Right cardiac atrium (tissue), 5 donors: ENCODE measurements around the gene SLC32A1. TPM values are rescaled to one million over a fixed set of nuclear protein-coding genes. Genes with fewer than 3 reads are reported as not detected.

Source experiments
- ATAC-seq, 2 donors: fragments of 200-7000 bp; cut with Tn5 transposase; one replicate each; pipeline versions ENCODE4 v1.8.0 to v1.9.1; 2020; ENCODE audit warnings: moderate library complexity in 2 of 2, mild to moderate bottlenecking in 1 of 2
- DNase-seq, 3 donors: peaks; one replicate each; pipeline ENCODE4 v3.0.0-alpha.2; 2020
- H3K27ac ChIP-seq: one replicate; pipeline ENCODE4 v1.5.1; 2013; ENCODE audit warnings: mild to moderate bottlenecking, low read length, control low read depth, moderate library complexity
- H3K27me3 ChIP-seq: one replicate; pipeline ENCODE4 v1.6.1; 2013; ENCODE audit not compliant: control insufficient read depth, insufficient read depth
- H3K4me1 ChIP-seq: one replicate; pipeline ENCODE4 v1.6.1; 2013; ENCODE audit warnings: low read length; ENCODE audit not compliant: control insufficient read depth, insufficient read depth
- H3K4me3 ChIP-seq: one replicate; pipeline ENCODE4 v1.5.1; 2013; ENCODE audit warnings: low read length, control low read depth
- H3K9me3 ChIP-seq: one replicate; pipeline ENCODE4 v1.6.1; 2013; ENCODE audit warnings: low read length; ENCODE audit not compliant: control insufficient read depth
- WGBS: extraction: QIAGEN DNeasy Blood & Tissue Kit; methylation state at CpG from one replicate; pipeline ENCODE4 v1.1.7; 2013; 5-methylcytosine and 5-hydroxymethylcytosine counted together
- intact Hi-C, 4 donors: fragments of 100-400 bp; cut with DNase I; formaldehyde crosslinking; loops; one replicate each; pipeline versions ENCODE4 v1.11.0 to v1.14.0; 2022 to 2023
- long read RNA-seq, 4 donors: library from polyadenylated mRNA; unstranded; transcript quantifications; one replicate each; pipeline ENCODE4 v2.0.0, GENCODE V29; 2020 to 2021
- polyA plus RNA-seq: library from polyadenylated mRNA; stranded (reverse); fragments of 200-250 nt; gene quantifications from one replicate; pipeline ENCODE4 v1.2.3, GENCODE V29; 2013
- total RNA-seq, 4 donors: library from RNA; stranded (reverse); fragmentation: NEBNext Ultra II Directional; extraction: Animal tissue kit (Norgen Biotek cat#: 25700); gene quantifications; one replicate each; pipeline ENCODE4 v1.2.1, GENCODE V29; 2021
- donor health status: healthy with polysubstance abuse.
- donor health status: DM: no; HTN: yes; CAD: no.
- donor health status: DM: no; HTN: no; CAD: no.
- donor health status: DM: no; HTN: yes; CAD: no; lungs with severe emphysema.
- donor health status: DM: yes; HTN: yes; CAD: no.

The SLC32A1 gene, protein sequence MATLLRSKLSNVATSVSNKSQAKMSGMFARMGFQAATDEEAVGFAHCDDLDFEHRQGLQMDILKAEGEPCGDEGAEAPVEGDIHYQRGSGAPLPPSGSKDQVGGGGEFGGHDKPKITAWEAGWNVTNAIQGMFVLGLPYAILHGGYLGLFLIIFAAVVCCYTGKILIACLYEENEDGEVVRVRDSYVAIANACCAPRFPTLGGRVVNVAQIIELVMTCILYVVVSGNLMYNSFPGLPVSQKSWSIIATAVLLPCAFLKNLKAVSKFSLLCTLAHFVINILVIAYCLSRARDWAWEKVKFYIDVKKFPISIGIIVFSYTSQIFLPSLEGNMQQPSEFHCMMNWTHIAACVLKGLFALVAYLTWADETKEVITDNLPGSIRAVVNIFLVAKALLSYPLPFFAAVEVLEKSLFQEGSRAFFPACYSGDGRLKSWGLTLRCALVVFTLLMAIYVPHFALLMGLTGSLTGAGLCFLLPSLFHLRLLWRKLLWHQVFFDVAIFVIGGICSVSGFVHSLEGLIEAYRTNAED
- total RNA-seq (not detected), polyA plus RNA-seq (not detected)
- long read RNA-seq, donor 1: 0 reads
- long read RNA-seq, donor 2: 0 reads
- long read RNA-seq, donor 3: 0 reads
- long read RNA-seq, donor 4: 0 reads

DNA sequence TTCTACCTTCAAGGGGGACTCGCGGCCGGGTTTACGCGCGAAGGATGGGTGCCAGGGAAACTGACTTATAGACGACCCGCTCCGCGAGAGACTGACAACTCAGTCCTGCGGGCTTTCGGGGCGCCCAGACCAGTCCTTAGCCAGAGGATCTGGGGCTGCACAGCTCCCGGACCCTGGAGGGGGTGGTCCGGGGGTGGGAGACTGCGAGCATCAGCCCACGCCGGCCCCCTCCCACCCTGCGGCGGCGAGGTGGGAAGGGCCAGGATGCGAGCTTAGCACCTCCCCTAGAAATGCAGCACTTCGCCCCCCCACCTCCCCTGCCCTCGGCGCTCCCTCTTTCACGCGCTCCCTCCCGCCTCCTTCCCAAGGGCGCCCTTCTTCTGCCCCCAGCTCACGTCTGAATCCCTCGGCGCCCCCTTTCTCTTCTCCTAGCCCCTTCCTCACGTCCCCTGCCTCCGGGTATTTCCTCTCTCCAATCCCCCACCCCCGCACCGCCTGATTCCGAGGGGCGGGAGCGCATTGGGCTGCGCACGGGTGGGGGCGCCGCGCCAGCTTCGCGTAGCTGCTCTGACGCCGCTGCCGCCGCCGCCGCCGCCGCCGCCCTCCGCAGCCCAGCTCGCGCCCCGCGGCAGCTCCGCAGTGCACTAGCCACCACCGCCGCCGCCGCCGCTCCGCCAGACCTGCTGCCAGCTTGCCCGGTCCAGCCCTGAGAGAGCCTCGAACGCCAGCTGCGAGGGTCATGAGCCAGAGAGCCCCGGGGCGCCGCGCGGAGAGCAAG, at the start of gene SLC32A1:
Gene SLC32A1, plus strand, starts transcription at position 639 of the 778 bp plus-strand sequence. CDS start 239 bp downstream, outside the sequence.
- H3K4me3 ChIP-seq: no peak within 1 kb of the TSS
- H3K4me1 ChIP-seq: no peaks in the 10 kb centered on the region

DNA sequence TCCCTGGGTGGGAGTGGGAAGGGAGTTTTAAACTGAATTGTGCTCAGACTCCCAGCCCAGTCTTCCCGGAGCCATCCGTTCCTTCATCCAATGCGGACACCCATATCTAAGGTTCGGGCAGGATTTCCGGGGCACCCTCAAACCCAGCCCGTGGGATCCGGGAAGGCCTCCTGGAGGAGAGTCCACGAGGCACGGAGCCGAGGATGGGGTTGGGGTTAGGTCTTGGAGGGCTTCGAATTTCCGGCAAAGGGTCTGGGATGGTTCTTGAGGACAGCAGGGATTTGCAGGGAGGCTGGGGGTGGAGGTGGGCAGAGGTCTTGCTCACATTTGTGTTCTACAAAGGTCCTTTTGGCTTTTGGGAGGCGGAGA, 49.5 kb upstream of the SLC32A1 start:
- H3K27ac ChIP-seq: no peak overlapping the region
- H3K27me3 ChIP-seq: peaks cover 3% of the 10 kb centered on the region
- H3K9me3 ChIP-seq: no peaks in the 10 kb centered on the region
- intact Hi-C loops: no loop called here
- 23% methylated on average over 13 of the region's 13 CpGs for WGBS
- H3K4me3 ChIP-seq: peak overlapping the region; percentile 8
- ATAC-seq (peak in 1 of 2 donors; percentile 11), DNase-seq (peak in 1 of 3 donors; percentile 25)
- H3K4me1 ChIP-seq: no peaks in the 10 kb centered on the region

More for the DNA sequence above, at the start of gene SLC32A1:
- no peak within 1 kb of the TSS for H3K27ac ChIP-seq
- DNase-seq (no peak), ATAC-seq (no peak)
- no peaks in the 10 kb centered on the region for H3K27me3 ChIP-seq
- no peaks in the 10 kb centered on the region for H3K9me3 ChIP-seq
- intact Hi-C loops: no loop called here
- WGBS: 2% methylated on average over 76 of the region's 76 CpGs

DNA sequence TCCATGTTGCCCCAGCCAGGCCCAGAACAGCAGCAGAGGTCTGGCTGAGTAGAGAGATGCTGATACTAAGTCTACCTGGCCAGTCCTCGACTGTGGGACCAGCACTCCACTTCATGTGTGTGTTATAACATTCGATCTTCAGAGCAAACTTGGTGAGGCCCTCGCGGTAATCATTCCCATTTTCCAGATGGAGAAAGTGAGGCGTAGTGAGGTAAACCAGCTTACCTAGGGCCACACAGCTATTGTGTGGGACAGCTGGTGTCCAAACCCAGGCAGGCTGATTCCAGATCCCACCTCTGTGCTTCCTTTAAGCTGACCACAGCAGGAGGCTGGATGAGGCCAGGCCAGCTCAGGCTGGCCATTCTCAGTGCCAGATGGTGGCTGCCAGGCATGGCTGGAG, 47.7 kb upstream of the SLC32A1 start:
- 91% methylated on average over 5 of the region's 5 CpGs for WGBS
- intact Hi-C loops: no loop called here
- Histone ChIP-seq H3K4me1 (no peaks in the 10 kb centered on the region), H3K27me3 (peaks cover 3% of the 10 kb centered on the region), H3K9me3 (no peaks in the 10 kb centered on the region), H3K27ac (no peak overlapping the region), H3K4me3 (no peak overlapping the region)
- ATAC-seq (no peak), DNase-seq (no peak)

DNA sequence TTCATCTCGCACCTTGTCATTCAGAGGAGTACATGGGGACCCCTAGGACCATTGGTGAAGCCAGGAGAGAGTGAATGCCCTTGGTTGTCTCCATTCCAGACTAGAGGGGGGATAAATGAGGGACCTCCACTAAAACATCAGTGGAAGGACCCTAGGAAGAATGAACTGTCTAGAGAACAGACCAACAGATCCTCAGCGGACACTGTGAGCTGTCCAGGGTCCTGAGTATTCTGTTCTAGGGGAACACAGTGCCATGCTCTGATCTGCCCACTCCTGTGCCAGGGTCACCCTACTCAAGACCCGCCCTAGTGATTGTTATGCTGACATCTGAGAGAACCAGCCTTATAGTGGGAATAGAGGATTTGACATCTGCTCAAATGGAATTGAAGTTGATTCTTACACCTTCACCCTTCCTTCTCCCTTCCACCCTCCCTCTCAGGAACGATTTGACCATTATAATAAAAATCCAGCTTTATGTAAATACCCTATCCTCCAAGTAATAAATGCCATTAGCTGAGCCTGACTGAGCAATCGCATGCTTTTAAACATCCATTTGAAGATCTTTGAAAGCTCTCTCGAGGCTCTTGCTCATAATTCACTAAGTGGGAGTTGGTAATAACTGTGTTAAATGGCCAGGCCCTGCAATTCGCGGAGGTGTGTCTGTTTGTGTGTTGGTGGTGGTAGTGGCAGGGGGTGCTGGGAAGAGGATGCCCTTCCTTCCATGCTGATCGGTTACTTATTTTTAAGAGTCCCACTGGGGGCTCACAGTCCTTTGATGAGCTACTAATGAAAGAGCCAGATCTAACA, 43.6 kb upstream of the SLC32A1 start:
- DNase-seq (no peak), ATAC-seq (peak in 1 of 2 donors; percentile 44)
- H3K4me1 ChIP-seq: no peaks in the 10 kb centered on the region
- H3K27ac ChIP-seq: no peak overlapping the region
- intact Hi-C loops: no loop called here
- H3K9me3 ChIP-seq: no peaks in the 10 kb centered on the region
- WGBS: 37% methylated on average over 9 of the region's 9 CpGs
- H3K4me3 ChIP-seq: no peak overlapping the region
- H3K27me3 ChIP-seq: peaks cover 3% of the 10 kb centered on the region

DNA sequence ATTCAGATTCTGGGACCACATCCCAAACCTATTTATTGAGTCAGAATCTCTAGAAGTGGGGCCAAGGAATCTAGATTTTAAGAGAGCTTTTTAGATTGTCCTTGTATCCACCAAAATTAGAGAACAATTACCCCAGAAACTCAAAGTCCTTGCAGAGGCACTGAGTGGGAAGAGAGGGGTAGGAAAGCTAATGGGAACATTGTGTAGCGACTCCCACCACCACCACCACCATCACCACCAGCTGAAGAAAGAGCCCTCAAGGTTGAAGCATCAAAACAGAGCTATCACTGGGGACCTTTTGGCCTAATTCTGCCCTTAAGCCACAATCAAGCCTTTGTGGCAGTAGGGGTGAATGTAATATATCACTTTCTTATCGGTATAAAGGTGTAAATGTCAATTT, 39.0 kb upstream of the SLC32A1 start:
- intact Hi-C loops: no loop called here
- no peak for DNase-seq
- peaks cover 3% of the 10 kb centered on the region for H3K27me3 ChIP-seq

DNA sequence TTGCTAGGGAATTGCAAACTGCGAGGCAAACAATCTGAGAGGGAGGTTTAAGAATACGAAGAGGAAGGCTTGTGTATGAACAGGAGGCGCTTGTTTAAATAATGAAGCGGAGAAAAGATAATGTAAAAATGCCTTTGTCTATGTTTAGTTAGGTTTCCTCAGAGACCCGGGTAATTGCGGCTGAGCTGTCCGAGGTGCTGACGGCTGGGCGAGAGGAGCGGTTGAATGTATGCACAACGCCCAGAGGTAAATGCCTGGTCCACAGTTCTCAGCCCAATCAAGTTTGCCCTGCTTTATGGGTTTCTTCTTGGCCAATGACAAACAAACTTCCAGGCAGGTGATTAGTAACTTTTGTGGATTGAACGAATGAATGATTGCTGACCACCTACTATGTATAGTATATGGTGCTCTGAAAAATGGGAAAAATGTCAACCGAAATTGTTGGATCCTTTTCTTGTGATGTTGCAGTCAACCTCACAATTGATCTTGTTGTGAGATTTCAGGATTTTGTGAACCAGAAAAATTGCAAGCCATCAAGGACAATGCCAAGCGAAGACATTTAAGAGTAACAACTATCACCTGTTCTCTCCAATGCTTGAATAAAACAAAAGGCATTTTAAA, 38.3 kb upstream of the SLC32A1 start:
- Histone ChIP-seq H3K9me3 (no peaks in the 10 kb centered on the region), H3K4me3 (no peak overlapping the region), H3K4me1 (no peaks in the 10 kb centered on the region), H3K27me3 (peaks cover 3% of the 10 kb centered on the region), H3K27ac (no peak overlapping the region)
- intact Hi-C loops: no loop called here
- peak; percentile 34 to 78 (median 67) for DNase-seq
- ATAC-seq: no peak
- WGBS: 11% methylated on average over 14 of the region's 14 CpGs

More for the DNA sequence above, 39.0 kb upstream of the SLC32A1 start:
- H3K4me1 ChIP-seq: no peaks in the 10 kb centered on the region
- WGBS: 73% methylated on average over 2 of the region's 2 CpGs
- no peak for ATAC-seq
- no peaks in the 10 kb centered on the region for H3K9me3 ChIP-seq
- H3K27ac ChIP-seq: no peak overlapping the region
- no peak overlapping the region for H3K4me3 ChIP-seq

DNA sequence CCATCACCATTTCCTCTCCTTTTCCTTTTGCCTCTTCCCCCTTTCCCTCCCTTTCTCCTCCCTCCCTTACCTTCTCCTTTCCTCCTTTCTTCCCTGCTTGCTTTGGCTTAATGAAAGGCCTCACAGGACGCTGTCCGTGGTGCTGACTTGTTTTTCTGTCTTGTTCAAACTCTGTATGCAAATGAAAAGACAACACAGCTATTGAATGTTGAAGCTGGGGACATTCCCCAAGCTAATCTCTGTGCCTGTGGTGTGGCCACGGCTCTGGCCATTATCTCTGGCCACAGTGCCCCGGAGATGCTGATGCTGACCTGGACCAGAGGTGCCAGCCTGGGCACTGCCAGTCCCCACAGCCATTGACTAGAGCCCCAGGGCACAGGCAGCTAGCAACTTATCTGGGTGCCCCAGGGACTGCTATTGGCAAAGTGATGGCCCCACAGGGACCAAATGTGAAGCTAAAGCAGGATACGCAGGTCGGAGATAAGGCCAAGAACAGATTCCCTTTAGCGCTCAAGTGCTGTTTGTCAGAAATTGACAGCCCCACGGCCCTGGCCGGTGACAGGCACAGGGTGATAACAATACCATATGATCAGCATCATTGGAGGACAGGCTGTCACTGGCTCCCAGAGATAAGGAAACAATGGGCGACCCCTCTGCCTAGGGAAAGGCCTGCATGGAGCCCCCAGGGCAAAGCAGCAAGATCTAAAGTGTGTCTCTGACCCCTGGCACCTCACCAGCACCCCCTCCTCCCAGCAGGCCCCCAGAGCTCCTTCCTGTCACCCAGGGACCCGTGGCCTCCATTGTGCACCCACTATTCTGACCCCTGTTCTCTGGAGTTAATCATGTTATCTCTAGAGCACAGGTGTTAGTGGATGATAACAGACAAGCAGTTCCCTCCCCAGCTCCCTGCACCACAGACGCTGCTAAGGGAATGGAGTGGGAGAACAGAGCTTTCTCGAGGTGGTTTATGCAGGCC, 31.6 kb upstream of the SLC32A1 start:
- H3K4me1 ChIP-seq: no peaks in the 10 kb centered on the region
- H3K9me3 ChIP-seq: no peaks in the 10 kb centered on the region
- 9% methylated on average over 13 of the region's 13 CpGs for WGBS
- H3K4me3 ChIP-seq: no peak overlapping the region
- DNase-seq (peak; percentile 55 to 73 (median 66)), ATAC-seq (no peak)
- intact Hi-C loops: no loop called here
- no peaks in the 10 kb centered on the region for H3K27me3 ChIP-seq
- H3K27ac ChIP-seq: no peak overlapping the region

DNA sequence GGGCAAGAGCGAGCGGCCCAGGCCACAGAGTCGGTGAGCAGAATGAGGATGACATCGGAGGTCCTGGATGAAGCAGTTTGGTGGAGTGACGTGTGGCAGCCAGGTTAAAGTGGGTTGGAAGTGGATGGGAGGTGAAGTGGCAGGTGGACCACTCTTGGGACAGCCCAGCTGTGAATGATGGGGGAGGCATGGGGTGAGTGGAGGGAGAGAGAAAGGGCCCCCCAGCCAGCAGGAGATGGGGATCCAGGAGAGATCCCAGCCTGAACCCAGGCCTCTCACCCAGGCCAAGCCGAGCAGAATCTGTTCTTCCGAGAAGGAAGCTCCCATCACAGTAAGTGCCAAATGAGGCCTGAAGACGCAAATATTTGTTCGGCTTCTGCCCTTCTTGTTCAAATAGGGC, 27.0 kb upstream of the SLC32A1 start:
- no peaks in the 10 kb centered on the region for H3K27me3 ChIP-seq
- 83% methylated on average over 9 of the region's 9 CpGs for WGBS
- ATAC-seq (no peak), DNase-seq (no peak)
- no peaks in the 10 kb centered on the region for H3K4me1 ChIP-seq
- H3K4me3 ChIP-seq: no peak overlapping the region
- intact Hi-C loops: no loop called here
- H3K9me3 ChIP-seq: no peaks in the 10 kb centered on the region
- H3K27ac ChIP-seq: no peak overlapping the region

DNA sequence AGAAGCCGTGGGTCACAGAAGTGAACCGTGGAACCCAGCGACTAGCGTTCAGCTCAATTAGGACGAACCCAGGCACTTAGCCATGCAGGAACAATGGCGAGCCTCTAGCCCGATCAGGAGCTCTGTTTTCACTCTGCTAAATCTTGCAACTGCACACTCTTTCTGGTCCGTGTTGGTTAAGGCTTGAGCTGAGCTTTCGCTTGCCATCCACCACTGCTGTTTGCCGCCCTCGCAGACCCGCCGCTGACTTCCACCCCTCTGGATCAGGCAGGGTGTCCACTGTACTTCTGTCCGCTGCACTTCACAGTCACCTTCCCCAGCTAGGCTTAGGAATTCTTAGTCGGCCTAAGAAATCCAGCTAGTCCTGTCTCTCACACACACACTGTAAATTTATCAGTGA, 25.7 kb upstream of the SLC32A1 start:
- ATAC-seq: no peak
- 86% methylated on average over 15 of the region's 15 CpGs for WGBS
- Histone ChIP-seq H3K27me3 (no peaks in the 10 kb centered on the region), H3K4me3 (no peak overlapping the region), H3K9me3 (no peaks in the 10 kb centered on the region), H3K27ac (no peak overlapping the region), H3K4me1 (no peaks in the 10 kb centered on the region)
- DNase-seq: no peak
- intact Hi-C loops: no loop called here
